K562 (cell line): ENCODE measurements around the gene DOCK3. TPM values are rescaled to one million over a fixed set of nuclear protein-coding genes. Genes with fewer than 3 reads are reported as not detected.
"Not testable (repeated sequence)": the region's sequence is repeated elsewhere in the genome, so short reads cannot be mapped to it uniquely, and the experiment has no call there.

ENCODE experiments used
- ATAC-seq: fragments of 200-7000 bp; cut with Tn5 transposase; 3 replicates; pipeline ENCODE4 v1.9.1; 2020; ENCODE audit warnings: moderate library complexity
- BruUV-seq: library from RNA; stranded (reverse); fragments of 400-500 nt; replicated peaks from 2 replicates; lab custom pipeline; 2021; lab: Mats Ljungman, UMichigan
- CTCF ChIA-PET: fragments of 300-600 bp; formaldehyde crosslinking; extraction: SDS; loops from one replicate; lab custom pipeline; 2021; ENCODE audit warnings: low intra/inter-chr PET ratio; lab: Yijun Ruan, JAX
- POLR2A ChIA-PET: fragments of 300-600, 350-650 bp; sonication (Branson Sonifier 250); formaldehyde crosslinking; extraction: SDS; loops from one replicate; lab custom pipeline; 2021; ENCODE audit warnings: antibody characterized with exemption, inconsistent platforms; lab: Yijun Ruan, JAX
- DNase-seq, 4 experiments: peaks; one replicate each; pipeline versions ENCODE4 v3.0.0 to v3.0.0-alpha.2; 2011 to 2018; ENCODE audit warnings: low spot score in 3 of 4, mixed read lengths in 3 of 4; ENCODE audit errors: extremely low read depth in 1 of 4
- FAIRE-seq: peaks from 2 replicates; lab custom pipeline; 2011; peaks lifted over from hg19 to GRCh38; lab: Jason Lieb, UNC
- H2AFZ ChIP-seq: 2 replicates; pipeline ENCODE4 v1.6.0; 2011; ENCODE audit warnings: low read depth, low read length, control low read depth, inconsistent platforms
- H3K27ac ChIP-seq: fragments of 200-600 bp; 3 replicates; pipeline ENCODE4 v1.8.0; 2011; ENCODE audit warnings: low read depth, mild to moderate bottlenecking, control low read depth, inconsistent platforms, low read length, moderate library complexity, mixed read lengths; ENCODE audit errors: extremely low read depth
- H3K27me3 ChIP-seq, 2 experiments: fragments of 300-600 bp in 1 of 2; 2 replicates in 1 of 2; 3 replicates in 1 of 2; pipeline versions ENCODE4 v1.6.0 to v1.8.0; 2011; ENCODE audit warnings: inconsistent platforms in 2 of 2, low read length in 2 of 2, mild to moderate bottlenecking in 1 of 2, mixed read lengths in 1 of 2, moderate library complexity in 1 of 2; ENCODE audit not compliant: control insufficient read depth in 2 of 2, insufficient read depth in 2 of 2
- H3K36me3 ChIP-seq: fragments of 300-600 bp; 3 replicates; pipeline ENCODE4 v1.8.0; 2011; ENCODE audit warnings: mild to moderate bottlenecking, low read length, inconsistent platforms; ENCODE audit not compliant: control insufficient read depth, insufficient read depth
- H3K4me1 ChIP-seq, 2 experiments: fragments of 200-600 bp in 1 of 2; replicated peaks in 1 of 2; 2 replicates in 1 of 2; 3 replicates in 1 of 2; pipeline versions ENCODE4 v1.5.1 to v1.8.0; 2011; ENCODE audit warnings: inconsistent platforms in 2 of 2, low read length in 2 of 2, mild to moderate bottlenecking in 1 of 2, mixed read lengths in 1 of 2, moderate library complexity in 1 of 2; ENCODE audit not compliant: control insufficient read depth in 2 of 2, insufficient read depth in 2 of 2
- H3K4me2 ChIP-seq: 2 replicates; pipeline ENCODE4 v1.6.1; 2011; ENCODE audit warnings: low read length, control low read depth, inconsistent platforms, mixed read lengths; ENCODE audit not compliant: insufficient read depth
- H3K4me3 ChIP-seq: fragments of 200-600 bp; sonication (generic), shearing (Covaris generic); 2 replicates; pipeline ENCODE4 v1.5.1; 2016; ENCODE audit warnings: control low read depth, inconsistent platforms
- H3K79me2 ChIP-seq: fragments of 200-600 bp; 3 replicates; pipeline ENCODE4 v1.8.0; 2011; ENCODE audit warnings: low read length, inconsistent platforms; ENCODE audit not compliant: control insufficient read depth, insufficient read depth
- H3K9ac ChIP-seq, 2 experiments: 2 replicates each; pipeline versions ENCODE4 v1.6.0 to v1.6.1; 2011; ENCODE audit warnings: low read depth in 2 of 2, low read length in 2 of 2, control low read depth in 1 of 2, inconsistent platforms in 1 of 2, mild to moderate bottlenecking in 1 of 2, mixed read lengths in 1 of 2; ENCODE audit not compliant: insufficient read depth in 1 of 2
- H3K9me1 ChIP-seq: one replicate; pipeline ENCODE4 v1.6.0; 2011; ENCODE audit warnings: inconsistent platforms, mild to moderate bottlenecking, low read length, moderate library complexity; ENCODE audit not compliant: control insufficient read depth, insufficient read depth
- H3K9me3 ChIP-seq: replicated peaks from 2 replicates; pipeline ENCODE4 v1.5.1; 2011; ENCODE audit warnings: low read depth, low read length, inconsistent platforms; ENCODE audit not compliant: control insufficient read depth, insufficient read depth
- H4K20me1 ChIP-seq: replicated peaks from 2 replicates; pipeline ENCODE4 v1.6.1; 2011; ENCODE audit warnings: low read length, inconsistent platforms, mixed read lengths; ENCODE audit not compliant: control insufficient read depth, insufficient read depth
- ZNF165 ChIP-seq: fragments of 250-450 bp; sonication (Bioruptor Pico); IDR thresholded peaks from 2 replicates; pipeline ENCODE4 v1.4.0; 2020; ENCODE audit warnings: borderline replicate concordance
- WGBS: fragments of 100-300 bp; shearing (Covaris generic); methylation state at CpG from one replicate; pipeline ENCODE4 v1.1.6; 2016; ENCODE audit warnings: low coverage, mixed read lengths; ENCODE audit not compliant: insufficient coverage; ENCODE audit errors: missing lambda C conversion rate; 5-methylcytosine and 5-hydroxymethylcytosine counted together
- in situ Hi-C: fragments of 300-500 bp; cut with MboI; formaldehyde crosslinking; loops from 4 replicates; pipeline ENCODE4 v1.15.0; 2018; ENCODE audit warnings: inconsistent platforms, mixed read lengths
- intact Hi-C: fragments of 100-400 bp; cut with micrococcal nuclease; formaldehyde crosslinking; loops from 2 replicates; pipeline ENCODE4 v1.14.2; 2022
- polyA plus RNA-seq, 8 experiments: library from polyadenylated mRNA; depleted of rRNA in 4 of 8; stranded (reverse) in 5 of 8; unstranded in 3 of 8; fragments of >200 nt; fragmentation: Nextera tagmentation in 2 of 8; fragmentation: Illumina TruSeq in 1 of 8; extraction: Ambion mirVana in 2 of 8; extraction: Trizol in 1 of 8; gene quantifications; 2 replicates each; pipeline versions ENCODE4 v1.2.1 to v1.2.3, GENCODE V29; 2011 to 2014; ENCODE audit warnings: inconsistent platforms in 1 of 8, missing spikeins in 1 of 8
- total RNA-seq, 7 experiments: library from RNA; depleted of rRNA in 6 of 7; stranded (reverse); fragments of >200 nt in 6 of 7; fragmentation: Illumina TruSeq in 2 of 7; extraction: Trizol in 2 of 7; gene quantifications; 2 replicates each; pipeline versions ENCODE4 v1.2.1 to v1.2.3, GENCODE V29; 2011 to 2021; ENCODE audit warnings: low replicate concordance in 1 of 7
- TF ChIP-seq, protein P1 (sequence below): fragments of 250-450 bp; sonication (Bioruptor Pico); IDR thresholded peaks from 2 replicates; pipeline ENCODE4 v1.4.0; 2020; ENCODE audit warnings: mild to moderate bottlenecking, moderate library complexity

The DOCK3 gene
- total and polyA plus RNA-seq, 9 of the 15 experiments (the other 6 are each of a cell fraction or from before 2014, with no cell fraction given): under 0.01 to 0.03 (median 0.01) TPM; not detected in 4

GRCh38 chr3:51368276-51368675, 693.5 kb downstream of the DOCK3 start:
- H3K4me3 ChIP-seq, in situ Hi-C loops, H3K9ac ChIP-seq, H3K36me3 ChIP-seq, intact Hi-C loops, H3K4me2 ChIP-seq, H3K27me3 ChIP-seq, ATAC-seq, H3K27ac ChIP-seq, H3K9me1 ChIP-seq, H3K79me2 ChIP-seq, BruUV-seq, CTCF ChIA-PET, POLR2A ChIA-PET, DNase-seq, H3K4me1 ChIP-seq, H3K9me3 ChIP-seq, FAIRE-seq, H2AFZ ChIP-seq, H4K20me1 ChIP-seq: not testable (repeated sequence)
- 0% methylated on average over 6 of the region's 8 CpGs for WGBS

GRCh38 chr3:51371943-51372557, 697.3 kb downstream of the DOCK3 start:
- no peaks in the 10 kb centered on the region for H3K9me1 ChIP-seq
- H3K36me3 ChIP-seq: no peaks in the 10 kb centered on the region
- POLR2A ChIA-PET: interaction anchor here (0.6 to 1.5 kb wide), 5 partner anchors 9 to 28 kb away, joined by 3 to 5 read pairs (median 4); no protein-coding TSS in a partner anchor
- peak; percentile 89 for FAIRE-seq
- no peak overlapping the region for H3K27ac ChIP-seq
- no peak overlapping the region for H3K9ac ChIP-seq
- peak; percentile 27 to 58 (median 30) for DNase-seq
- WGBS: 0% methylated on average over 4 of the region's 4 CpGs
- H3K27me3 ChIP-seq: peaks cover 13 to 42% of the 10 kb centered on the region in 2 experiments
- CTCF ChIA-PET: interaction anchor here (0.6 to 1.3 kb wide), 4 partner anchors 271 to 1002 kb away, joined by 3 to 5 read pairs (median 4); no protein-coding TSS in a partner anchor
- in situ Hi-C loops (loop anchor here (10.0 kb wide), 1 partner anchor 267 kb away; no protein-coding TSS in a partner anchor), intact Hi-C loops (loop anchor here (2.0 to 10.0 kb wide), 3 partner anchors 270 to 697 kb away; partner anchors contain the start of gene DOCK3)
- BruUV-seq: no TSS peak
- H3K4me3 ChIP-seq: no peak overlapping the region
- H3K79me2 ChIP-seq: no peaks in the 10 kb centered on the region
- H4K20me1 ChIP-seq: no peaks in the 10 kb centered on the region
- H3K4me2 ChIP-seq: no peak overlapping the region
- no peaks in the 10 kb centered on the region; a peak in 2 of 5 replicates for H3K4me1 ChIP-seq
- H2AFZ ChIP-seq: no peak overlapping the region
- H3K9me3 ChIP-seq: no peaks in the 10 kb centered on the region
- ATAC-seq: peak; percentile 74
- TF ChIP-seq, protein P1, sequence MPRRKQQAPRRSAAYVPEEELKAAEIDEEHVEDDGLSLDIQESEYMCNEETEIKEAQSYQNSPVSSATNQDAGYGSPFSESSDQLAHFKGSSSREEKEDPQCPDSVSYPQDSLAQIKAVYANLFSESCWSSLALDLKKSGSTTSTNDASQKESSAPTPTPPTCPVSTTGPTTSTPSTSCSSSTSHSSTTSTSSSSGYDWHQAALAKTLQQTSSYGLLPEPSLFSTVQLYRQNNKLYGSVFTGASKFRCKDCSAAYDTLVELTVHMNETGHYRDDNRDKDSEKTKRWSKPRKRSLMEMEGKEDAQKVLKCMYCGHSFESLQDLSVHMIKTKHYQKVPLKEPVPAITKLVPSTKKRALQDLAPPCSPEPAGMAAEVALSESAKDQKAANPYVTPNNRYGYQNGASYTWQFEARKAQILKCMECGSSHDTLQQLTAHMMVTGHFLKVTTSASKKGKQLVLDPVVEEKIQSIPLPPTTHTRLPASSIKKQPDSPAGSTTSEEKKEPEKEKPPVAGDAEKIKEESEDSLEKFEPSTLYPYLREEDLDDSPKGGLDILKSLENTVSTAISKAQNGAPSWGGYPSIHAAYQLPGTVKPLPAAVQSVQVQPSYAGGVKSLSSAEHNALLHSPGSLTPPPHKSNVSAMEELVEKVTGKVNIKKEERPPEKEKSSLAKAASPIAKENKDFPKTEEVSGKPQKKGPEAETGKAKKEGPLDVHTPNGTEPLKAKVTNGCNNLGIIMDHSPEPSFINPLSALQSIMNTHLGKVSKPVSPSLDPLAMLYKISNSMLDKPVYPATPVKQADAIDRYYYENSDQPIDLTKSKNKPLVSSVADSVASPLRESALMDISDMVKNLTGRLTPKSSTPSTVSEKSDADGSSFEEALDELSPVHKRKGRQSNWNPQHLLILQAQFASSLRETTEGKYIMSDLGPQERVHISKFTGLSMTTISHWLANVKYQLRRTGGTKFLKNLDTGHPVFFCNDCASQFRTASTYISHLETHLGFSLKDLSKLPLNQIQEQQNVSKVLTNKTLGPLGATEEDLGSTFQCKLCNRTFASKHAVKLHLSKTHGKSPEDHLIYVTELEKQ: no peak
- no peak for TF ChIP-seq ZNF165 (CRISPR knock-in tag)
